Vagina (tissue), 2 donors: Measurements from ENCODE around the gene CATSPER3.

ENCODE experiments used
- CTCF ChIP-seq, 3 experiments: fragments of 450-650 bp in 2 of 3; fragments of 200-600 bp in 1 of 3; sonication (generic) in 1 of 3; IDR thresholded peaks; one replicate each; pipeline ENCODE4 v1.5.1; 2017 to 2019; ENCODE audit warnings: antibody characterized with exemption in 3 of 3, mild to moderate bottlenecking in 2 of 3, moderate library complexity in 2 of 3
- POLR2A ChIP-seq, 2 donors: fragments of 450-650 bp; IDR thresholded peaks; one replicate each; pipeline ENCODE4 v1.6.1; 2017; ENCODE audit warnings: antibody characterized with exemption in 2 of 2, mild to moderate bottlenecking in 2 of 2, moderate library complexity in 2 of 2

GRCh38 chr5:135031813-135032694 lies 64.3 kb downstream of the CATSPER3 start:
- no peak for TF ChIP-seq CTCF (IDR thresholded peaks at IDR 0.05)
- TF ChIP-seq POLR2A (IDR thresholded peaks at IDR 0.05): no peak
